Epithelial cell of prostate (primary cell): ENCODE data around the gene KLHL35.

Experiments
- DNase-seq: peaks from one replicate; pipeline ENCODE4 v3.0.0-alpha.2; 2011; ENCODE audit warnings: low read depth, low spot score
- H3K27ac ChIP-seq: fragments of 450-650 bp; 2 replicates; pipeline ENCODE4 v1.5.1; 2017; ENCODE audit warnings: mild to moderate bottlenecking

KLHL35 gene, protein sequence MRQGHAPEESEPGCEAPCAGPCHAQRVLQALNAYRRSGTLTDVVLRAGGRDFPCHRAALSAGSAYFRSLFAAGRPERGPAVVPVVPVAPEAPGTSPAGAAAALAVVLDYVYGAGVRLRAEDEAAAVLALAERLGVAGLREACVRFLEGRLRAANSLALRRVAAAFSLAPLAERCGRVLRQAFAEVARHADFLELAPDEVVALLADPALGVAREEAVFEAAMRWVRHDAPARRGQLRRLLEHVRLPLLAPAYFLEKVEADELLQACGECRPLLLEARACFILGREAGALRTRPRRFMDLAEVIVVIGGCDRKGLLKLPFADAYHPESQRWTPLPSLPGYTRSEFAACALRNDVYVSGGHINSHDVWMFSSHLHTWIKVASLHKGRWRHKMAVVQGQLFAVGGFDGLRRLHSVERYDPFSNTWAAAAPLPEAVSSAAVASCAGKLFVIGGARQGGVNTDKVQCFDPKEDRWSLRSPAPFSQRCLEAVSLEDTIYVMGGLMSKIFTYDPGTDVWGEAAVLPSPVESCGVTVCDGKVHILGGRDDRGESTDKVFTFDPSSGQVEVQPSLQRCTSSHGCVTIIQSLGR

DNA sequence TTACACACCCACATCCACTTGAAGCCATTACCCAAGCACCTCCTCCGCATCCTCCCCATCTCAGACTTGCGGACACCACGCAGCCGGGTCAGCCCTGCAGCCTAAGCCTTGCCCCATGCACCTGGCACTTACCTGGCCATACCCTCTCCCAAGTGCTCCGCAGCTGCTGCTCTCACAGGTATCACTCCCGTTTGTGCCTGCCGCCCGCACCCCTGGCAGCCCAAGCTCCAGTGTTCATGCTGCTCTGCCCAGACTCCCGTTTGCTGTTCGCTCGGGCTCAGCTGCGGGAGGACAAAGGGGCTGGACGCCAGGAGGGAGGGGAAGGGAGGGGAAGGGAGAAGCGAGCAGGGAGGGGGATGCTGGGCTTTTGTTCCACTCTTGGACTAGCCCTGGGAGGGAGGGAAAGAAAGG, at the start of gene KLHL35:
Gene KLHL35, minus strand, starts transcription at position 293 of the 411 bp plus-strand sequence. CDS start 2,574 bp downstream, outside the sequence.
- DNase-seq, result no peak
- no peak within 1 kb of the TSS for H3K27ac ChIP-seq

DNA sequence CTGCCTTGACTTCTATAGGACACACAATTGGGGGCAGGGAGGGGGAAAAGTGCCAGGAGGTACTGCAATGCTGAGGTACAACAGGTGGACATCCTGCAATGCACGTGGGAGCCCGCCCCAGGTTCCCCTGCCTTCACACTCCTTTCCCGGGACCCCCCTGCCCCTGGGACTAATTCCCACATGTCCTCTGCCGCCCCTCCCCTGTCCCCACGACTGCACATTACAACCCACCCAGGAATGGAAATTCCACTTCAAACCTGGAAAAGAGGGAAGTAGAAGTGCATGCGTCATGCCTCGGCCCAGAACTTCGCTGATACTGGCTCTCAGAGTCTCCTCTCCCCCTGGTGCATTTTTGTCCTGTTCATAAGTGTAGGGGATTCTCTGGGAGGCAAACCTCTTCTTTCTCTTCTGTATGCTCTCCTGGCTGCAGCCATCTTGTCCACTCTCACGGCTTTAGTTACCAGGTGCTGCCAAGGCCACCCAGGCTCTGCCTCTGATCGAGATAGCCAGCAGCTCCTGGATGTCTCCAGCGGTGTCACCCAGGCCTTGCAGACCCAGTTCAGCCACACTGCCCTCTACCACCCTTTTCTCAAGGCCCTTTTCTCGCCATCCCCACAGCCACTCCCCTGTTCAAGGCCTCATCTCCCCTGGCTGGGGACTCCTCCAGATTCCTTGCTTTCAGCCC, 49.1 kb upstream of the KLHL35 start:
- H3K27ac ChIP-seq, result no peak overlapping the region
- DNase-seq, result no peak

DNA sequence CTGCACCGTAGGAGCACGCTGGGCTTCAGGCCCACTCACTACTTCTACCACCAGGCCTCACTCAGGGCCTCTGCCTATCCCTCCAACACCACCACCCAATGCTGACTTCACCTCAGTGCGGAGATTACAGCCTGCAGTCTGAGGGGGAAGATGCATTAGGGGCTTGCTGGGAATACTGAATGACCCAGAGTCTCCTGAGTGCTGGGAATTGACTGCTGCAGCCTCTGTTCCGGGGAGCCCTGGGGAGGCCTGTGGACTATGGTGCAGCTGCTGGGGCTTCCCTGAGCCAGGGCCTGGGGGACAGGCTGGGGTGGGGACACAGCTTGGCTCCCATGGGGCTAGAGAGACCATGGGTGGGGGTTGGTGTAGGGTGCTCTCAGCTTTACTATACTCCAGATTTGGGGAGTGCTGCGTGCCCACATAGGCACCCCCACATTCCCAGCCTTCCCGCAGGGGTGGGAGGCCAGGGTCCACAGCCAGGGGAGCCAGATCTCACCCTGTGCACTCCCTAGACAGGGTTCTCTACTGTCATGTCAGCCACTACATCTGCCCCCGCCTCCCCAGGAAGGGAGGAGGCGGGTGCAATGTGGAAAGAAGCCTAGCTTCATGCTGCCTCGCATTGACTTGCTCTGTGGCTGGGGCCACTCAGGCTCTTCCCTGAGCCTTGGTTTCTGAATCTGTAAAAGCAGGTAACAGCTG, 48.4 kb upstream of the KLHL35 start:
- no peak overlapping the region for H3K27ac ChIP-seq
- no peak for DNase-seq

DNA sequence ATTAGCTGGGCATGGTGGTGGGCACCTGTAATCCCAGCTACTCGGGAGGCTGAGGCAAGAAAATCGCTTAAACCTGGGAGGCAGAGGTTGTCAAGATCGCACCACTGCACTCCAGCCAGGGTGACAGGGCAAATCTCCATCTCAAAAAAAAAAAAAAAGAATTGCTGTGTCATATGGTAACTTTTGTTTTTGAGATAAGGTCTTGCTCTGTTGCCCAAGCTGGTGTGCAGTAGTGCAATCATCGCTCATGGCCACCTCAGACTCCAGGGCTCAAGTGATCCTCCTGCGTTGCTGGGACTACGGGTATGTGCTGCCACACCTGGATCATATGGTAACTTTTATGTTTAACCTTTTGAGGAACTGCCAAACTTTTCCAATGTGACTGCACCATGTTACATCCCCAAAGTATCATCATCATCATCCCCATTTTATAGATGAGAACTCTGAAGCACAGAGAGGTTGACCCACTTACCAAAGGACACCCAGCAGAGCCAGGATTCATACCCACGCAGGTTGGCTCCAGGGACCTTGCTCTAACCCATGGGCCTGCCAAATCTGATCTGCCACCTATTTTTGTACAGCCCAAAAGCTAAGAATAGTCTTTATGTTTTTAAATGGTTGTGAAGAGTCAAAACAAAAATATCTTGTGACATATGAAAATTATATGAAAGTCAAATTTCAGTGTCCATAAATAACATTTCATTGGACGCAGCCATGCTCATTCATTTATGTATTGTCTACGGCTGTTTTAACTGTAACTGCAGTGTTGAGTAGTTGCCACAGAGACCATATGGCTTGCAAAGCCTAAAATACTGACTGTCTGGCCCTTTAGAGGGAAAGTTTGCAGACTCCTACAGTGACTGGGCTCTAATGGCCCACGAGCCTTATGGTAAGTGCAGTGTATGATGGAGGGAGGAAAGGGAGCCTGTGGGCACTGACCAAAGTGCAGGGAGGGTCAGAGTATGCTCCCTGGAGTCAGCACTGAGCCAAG, 47.5 kb upstream of the KLHL35 start:
- no peak for DNase-seq
- no peak overlapping the region for H3K27ac ChIP-seq

DNA sequence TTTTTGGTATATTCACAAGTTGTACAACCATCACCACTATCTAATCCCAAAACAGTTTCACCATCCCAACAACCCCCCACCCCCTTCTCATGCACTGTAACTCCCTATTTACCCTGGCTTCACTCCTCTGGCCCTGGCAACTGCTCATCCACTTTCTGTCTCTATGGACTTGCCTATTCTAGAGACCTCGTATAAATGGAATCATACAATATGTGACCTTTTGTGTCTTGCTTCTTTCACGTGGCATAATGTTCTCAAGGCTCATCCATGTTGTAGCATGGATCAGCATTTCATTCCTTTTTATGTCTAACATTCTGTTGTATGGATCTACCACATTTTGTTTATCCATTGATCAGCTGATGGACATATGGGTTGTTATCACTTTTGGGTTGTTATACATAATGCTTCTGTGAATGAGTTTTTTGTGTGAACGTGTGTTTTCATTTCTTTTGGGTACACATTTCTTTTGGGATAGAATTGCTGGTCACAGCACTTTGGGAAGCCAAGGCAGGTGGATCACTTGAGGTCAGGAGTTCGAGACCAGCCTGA, 46.7 kb upstream of the KLHL35 start:
- H3K27ac ChIP-seq, result no peak overlapping the region
- no peak for DNase-seq

DNA sequence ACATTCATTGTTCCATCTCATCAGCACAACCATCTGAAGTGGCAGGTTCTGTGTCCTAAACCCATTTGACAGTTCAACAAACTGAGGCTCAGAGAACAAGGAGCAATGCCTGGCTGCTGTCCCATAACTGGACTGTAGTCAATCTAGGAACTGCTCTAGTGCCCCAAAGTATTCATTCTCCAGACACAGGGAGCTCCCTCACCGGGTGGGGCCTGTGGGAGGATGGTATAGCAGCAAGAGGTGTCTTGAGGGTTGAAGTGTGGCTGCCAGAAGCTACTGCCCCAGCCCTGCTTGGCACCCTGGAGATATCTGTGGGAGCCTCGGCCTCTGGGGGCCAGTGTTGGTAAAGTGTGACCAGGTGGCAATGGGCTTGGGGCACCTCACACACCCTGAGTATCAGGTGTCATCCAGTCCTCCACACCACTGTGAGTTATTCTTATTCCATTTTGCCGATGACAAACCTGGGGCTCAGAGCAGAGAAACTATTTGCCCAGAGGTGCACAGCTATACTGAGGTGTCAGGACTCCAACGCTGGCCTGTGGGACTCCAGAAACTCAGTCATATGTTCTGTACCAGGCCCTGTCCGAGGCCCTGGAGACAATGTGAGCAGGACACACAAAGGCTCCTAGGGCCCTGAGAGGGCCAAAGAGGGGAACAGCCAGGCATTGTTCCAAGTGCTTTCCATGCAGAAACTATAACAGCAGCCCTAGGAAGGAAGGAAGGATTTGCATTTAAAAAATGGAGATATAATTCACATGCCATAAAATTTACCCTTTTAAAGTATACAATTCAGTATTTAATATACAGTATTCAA, 46.0 kb upstream of the KLHL35 start:
- no peak overlapping the region for H3K27ac ChIP-seq
- DNase-seq, result no peak

DNA sequence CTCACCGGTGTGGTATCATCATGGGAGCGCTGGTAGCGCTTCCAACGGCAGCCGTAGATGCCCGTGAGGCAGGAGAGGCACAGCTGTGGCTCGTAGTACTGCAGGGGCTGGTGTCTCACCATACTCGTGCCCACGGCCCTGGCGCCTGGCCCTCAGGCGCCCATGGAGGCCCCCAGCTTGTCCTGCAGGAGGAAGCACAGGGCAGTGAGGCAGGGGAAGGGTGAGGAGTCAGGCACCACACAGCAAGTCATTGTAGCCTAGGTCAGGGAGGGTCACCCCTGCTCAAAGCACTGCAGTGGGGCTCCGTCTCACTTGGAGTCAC, 44.6 kb upstream of the KLHL35 start:
- DNase-seq, result no peak

DNA sequence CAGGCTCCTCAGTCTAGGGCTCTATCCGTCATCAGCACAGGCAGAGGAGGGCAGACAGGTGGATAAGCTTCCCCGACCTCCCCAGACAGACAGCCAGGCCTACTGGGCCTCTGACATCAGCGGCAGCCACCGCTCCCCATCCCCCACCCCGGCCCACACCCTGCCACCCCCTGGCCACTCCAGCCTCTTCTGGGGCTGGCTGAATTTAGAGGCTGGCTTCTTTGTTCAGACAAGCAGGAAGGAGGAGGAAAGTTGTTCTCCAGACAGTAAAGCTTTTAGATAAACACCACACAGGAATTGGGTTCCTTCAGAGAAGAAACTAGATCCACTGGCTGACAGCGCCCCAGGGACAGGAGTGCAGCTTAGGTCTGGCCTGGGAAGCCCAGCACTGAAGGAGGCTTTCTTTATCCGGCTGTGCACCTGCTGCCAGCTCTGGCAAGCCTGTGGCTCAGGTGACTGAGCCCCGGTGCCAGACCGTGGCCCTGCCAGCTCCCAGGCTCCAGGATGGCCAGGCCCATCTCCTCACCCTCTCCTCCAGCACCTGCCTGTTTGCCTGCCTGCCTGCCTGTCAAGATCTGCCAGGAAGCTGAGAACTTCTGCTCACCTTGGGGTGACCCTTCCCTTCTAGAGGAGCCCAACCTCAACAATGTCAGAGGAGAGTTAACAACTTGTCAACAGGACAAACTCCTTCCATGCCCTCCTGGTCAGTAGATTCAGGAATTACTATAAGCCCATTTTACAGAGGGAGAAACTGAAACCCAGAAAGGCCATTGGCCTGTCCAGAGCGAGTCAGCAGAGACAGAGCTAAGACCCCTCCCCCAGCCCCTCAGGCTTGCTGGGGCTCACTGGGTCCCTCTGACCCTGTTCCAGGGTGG, 44.0 kb upstream of the KLHL35 start:
- DNase-seq, result no peak
- no peak overlapping the region for H3K27ac ChIP-seq

More for the DNA sequence above, 44.6 kb upstream of the KLHL35 start:
- no peak overlapping the region for H3K27ac ChIP-seq

DNA sequence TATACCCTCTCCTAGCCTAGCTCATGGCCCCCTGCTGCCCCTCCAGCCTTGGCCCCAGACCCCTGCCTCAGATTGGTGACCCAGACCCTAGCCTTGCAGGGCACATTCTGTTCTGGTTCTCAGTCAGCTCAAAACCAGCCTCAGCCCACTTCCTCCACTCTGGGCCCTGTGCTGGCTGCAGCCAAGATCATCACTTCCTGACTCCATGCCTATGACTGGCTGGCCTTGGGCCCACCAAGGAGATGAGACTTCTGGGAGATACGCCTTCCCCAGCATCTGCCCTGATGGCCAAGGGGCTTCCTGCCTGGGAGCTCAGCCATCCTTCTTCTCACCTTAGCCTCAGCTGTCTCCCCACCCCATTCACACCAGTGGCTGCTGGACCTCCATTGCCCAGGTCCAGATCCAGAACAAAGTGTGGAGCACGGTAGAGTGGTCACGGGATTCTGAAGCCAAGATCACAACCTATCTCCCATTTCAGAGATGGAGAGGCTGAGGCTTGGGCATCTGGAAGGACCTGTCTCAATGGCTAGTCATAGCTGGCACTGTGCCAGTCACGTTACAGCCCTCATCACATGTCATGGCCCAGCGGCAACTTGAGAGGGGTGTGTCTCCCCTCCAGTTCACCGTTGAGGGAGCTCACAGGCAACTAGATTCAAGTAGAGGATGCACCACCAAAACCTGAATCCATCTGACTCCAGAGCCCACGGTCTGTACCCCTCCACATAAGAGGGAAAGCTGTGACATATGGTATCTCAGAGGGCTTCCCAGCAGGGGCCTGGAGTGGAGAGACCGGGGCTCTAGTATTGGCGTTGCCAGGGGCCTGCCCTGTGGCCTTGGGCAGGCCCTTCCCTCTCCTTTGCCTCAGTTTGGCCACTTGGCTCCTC, 43.0 kb upstream of the KLHL35 start:
- no peak for DNase-seq
- H3K27ac ChIP-seq, result no peak overlapping the region

DNA sequence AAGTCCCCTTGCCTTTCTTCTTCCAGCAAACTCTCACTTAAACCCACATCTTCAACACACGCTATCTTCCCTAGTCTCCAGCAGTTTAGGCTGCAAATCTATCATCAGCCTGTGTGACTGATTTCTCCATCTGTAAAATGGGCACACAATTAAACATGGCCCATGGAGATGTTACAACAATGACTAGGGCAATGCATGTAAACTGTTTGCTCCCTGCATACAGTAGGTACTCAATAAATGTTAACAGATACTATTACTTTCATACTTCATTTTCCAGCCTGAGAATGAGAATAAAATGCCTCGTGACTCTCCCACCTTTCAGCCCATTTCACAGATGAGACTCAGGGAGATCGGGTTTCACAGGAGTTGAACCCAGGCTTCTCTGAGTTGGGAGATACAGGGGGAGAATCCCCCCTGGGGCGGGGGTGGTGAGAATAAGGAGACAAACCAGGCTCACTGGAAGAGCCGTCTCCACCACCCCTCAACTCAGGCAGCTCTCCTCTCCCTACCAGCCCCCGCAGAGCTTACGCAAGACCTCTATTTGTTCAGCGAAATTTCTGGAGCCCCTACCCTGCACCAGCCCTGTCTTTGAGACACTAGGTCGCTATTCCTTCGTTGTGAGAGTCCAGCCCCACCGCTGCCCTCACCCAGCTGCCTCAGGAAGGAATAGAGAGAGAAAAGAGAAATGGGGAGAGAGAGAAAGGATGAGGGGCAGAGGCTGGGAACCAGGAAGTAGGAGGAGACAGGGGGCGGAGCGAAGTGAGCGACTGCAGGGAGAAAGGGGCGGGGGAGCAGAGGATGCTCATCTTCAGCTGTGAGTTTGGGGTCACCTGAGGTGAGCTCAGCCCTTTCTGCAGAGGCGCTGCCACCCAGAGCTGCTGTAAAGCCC, 42.1 kb upstream of the KLHL35 start:
- no peak for DNase-seq
- H3K27ac ChIP-seq, result no peak overlapping the region

DNA sequence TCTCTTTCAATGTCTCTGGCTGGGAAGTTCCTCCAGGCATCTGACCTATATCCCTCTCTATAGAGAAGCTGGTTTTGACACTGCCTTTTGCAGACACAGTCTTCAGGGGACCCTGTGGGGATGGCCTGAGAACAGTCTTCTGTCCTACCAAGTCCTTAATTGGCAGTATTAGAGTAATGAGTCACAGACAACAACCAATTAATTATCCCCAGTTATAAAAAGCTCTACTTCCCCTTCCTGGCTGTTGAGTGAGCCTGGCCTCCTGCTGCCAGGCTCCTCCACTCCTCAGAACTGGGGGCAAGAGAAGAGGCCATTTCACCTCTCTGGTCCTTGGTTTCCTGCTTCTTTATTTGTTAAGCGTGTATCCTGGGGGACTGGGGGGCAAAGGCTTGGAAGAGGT, 41.2 kb upstream of the KLHL35 start:
- DNase-seq, result no peak
- no peak overlapping the region for H3K27ac ChIP-seq

DNA sequence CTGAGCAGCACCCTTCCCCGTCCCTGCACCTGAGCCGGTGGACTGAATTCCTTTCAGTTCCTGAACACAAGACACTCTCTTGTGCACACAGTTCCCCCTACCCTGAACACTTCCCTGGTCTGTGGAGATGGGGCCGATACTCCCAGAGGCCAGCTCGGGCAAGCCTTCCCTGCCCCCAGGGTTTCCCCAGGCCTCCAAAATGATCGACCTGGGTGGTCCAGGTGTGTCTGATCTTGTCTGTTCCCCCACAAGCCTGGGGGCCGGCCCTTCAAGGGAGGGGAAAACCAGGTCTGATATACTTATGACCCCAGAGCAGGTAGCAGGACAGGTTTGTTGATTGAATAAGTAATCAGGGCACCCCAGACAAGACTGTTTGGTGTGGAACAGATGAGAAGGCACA, 40.7 kb upstream of the KLHL35 start:
- no peak for DNase-seq
- H3K27ac ChIP-seq, result no peak overlapping the region

DNA sequence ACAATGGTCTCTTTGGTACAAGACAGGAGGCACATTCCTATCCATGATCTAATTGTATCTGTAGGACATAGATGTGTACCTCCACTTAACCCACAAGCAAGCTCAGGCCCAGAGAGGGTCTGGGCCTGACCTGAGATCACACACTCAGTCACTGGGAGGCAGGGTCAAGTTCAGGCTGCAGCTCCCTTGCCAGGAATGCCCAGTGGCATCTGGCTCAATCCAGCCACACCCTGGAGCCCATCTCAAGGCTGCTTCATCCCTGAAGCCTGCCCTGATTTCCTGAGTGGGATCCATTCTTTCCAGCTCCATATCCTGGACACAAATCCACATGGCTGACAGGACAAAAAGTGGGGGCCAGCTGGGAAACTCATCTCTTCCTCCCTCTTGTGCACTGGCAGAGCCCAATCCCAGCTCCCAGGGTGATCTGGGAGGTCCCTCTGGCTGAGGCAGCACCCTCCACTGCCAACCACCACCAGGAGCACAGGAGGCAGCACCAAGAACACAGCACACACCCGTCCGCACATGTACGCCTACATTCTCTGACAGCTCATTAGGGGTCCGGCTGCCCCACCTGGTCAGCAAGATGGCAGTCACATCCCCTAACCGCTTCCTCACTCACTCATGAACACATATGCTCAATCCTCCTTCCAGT, 39.2 kb upstream of the KLHL35 start:
- H3K27ac ChIP-seq, result no peak overlapping the region
- no peak for DNase-seq

DNA sequence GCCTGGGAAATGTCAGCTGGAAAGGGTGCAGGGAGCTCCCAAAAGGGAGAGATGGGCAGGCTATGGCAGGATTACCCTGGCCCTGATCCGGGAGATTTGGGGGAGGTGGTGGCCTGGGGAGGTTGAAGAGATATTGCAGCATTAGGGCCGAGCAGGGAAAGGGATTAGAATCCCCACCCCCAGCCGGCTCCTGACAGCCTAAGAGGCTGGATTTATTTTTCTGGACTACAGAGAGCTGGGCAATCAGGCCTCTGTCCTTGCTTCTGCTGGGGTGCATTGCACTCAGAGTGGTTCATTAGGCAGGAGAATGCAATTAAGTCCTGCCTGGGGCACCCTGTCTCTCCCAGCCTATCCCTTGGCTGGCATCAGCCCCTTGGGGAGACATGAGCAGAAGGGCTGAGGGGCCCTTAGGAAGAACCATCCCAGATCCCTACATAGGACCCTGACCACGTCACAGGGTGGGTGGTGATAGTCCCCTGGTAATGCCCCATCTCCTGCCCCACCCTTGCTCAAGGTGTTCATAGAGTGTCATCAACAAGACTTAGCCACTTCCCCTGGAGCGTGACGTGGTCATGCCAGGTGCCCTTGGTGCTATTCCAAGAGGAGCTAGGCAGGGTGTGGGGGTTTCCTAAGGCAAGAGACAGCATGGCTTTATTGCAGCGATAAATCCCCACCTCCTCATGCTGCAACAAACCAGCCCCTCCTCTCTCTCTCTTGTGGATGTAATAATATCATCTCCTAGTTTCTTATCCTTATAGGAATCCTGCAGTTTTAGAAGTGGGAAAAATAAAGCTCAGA, 38.4 kb upstream of the KLHL35 start:
- no peak overlapping the region for H3K27ac ChIP-seq
- DNase-seq, result no peak
